CD4-positive, alpha-beta T cell treated with Interferon gamma for 1 hour (primary cell): Measurements from ENCODE around the gene MRM2.
A peak's percentile ranks its signal among the peaks of the same experiment; 100 is the strongest.

Experiments
- DNase-seq: peaks from one replicate; pipeline ENCODE4 v3.0.0-alpha.2; 2020

Gene MRM2

GRCh38 chr7:2220030-2220429 lies 22.0 kb downstream of the MRM2 start:
- DNase-seq = no peak

GRCh38 chr7:2219606-2220005 lies 22.4 kb downstream of the MRM2 start:
- no peak for DNase-seq

DNA sequence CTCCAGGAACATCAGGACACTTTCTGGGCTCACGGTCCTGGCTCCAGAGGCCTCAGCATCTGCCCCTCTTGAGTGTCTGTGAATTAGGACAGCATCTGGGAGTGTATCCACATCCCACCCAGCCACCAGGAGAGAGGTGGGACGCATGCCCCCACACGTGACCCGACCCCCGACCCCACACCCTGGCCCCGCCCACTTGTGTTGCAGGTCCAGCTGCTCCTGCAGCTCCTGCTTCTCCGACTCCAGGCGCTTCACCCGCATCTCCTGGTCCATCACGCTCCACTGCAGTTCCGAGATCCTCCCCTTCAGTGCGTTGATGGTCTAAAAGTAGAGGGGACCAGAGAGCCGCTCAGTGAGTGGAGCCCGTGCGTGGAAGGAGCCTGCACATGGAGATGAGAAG lies 22.9 kb downstream of the MRM2 start:
- DNase-seq = no peak

DNA sequence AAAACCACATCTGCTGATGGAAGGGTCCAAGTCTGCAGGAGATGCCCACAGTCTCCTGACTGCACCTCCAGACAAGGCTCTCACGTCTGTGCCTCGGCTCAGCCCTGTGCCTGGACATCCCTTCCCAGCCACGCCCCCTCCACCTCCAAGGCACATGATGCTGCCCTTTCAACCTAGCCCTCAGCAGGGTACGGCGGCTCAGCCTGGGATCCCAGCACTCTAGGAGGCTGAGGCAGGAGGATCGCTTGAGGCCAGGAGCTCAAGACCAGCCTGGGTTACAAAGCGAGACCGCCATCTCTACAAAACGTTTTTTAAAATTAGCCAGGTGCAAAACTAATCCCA lies 23.6 kb downstream of the MRM2 start:
- no peak for DNase-seq

DNA sequence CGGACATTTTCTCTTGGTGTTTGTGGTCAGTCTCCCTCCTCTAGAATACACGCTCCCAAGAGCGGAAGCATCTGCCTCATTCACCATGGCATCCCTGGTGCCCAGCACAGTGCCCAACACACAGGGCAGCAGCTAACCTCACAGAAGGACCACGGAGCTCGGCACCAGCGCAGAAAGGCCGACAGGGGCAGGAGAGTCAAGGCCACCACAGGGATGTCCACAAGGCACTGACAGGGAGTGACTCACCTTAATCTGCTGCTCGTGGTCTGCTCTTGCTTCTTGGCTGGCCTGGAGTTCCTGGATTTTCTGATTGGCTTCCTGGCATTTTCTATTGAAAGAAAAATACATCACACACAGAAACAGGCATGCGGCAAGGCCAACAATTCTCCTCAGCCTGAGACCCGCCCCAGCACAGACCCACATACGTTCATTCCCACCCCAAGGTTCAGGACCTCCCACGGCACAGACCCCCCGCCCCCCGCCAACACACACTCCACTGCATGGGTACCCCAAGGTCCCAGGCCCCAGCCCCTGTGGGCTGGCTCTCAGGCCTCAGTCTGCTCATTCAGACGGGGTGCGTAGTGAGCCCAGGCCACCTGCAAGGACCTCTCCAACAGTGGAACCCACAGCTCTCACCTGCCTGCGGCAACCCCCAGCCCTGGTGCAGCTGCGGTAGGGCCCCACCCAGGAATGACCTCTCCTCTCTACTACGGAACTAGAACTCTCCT lies 24.1 kb downstream of the MRM2 start:
- DNase-seq = no peak

GRCh38 chr7:2217206-2217605 lies 24.8 kb downstream of the MRM2 start:
- DNase-seq = no peak

- DNase-seq = no peak
Measured at GRCh38 chr7:2215851-2216250, 26.2 kb downstream of the MRM2 start.

GRCh38 chr7:2214636-2215035 lies 27.4 kb downstream of the MRM2 start:
- DNase-seq = no peak

DNA sequence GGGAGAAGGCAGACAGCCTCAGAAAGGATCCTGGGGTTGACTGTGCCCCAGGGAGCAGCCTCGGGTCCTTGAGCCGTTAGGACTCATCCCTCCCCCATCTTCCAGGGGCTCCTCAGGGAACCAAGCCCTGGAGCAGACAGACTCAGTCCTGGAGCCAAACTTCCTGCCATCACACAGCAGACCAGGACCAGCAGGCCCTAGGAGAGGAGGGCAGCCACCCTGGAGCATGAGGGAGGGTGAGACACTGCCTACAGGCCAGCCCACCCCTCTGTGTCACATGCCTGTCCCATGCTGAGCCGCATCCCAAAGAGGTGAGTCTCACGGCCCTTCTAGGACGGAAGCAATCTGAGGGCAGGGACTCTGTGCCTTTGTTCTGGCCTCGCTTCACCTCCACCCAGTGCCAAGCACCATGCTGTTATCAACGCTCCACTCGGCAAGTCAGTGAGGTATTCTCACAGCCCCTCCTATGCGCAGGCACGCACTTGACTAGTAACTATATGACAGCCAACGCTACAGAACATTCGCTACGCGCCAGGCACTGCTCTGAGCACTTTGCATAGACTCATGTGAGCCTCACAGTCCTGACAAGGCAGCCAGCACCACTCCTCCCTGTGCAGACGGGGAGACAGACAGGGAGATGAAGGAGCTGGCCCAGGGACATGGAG lies 28.3 kb downstream of the MRM2 start:
- DNase-seq = no peak

GRCh38 chr7:2212906-2213305 lies 29.1 kb downstream of the MRM2 start:
- DNase-seq = no peak

DNA sequence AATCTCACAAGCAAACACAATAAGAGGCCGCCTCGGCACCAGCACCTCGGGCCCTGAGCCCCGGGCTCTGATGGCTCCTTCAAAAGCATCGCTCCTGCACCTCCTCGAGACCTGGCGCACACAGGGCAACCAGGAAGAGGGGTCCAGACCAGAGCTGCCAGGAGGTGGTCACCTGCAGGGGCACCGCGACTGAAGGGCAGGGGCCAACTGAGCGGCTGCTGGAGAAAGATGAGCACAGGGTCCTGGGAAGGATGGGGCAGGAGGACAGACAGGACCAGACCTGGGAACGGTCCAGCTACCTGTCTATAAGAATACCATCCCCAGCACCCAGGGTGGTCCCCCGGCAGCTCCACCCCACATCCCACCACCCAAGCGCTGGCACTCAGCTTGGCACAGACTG lies 30.1 kb downstream of the MRM2 start:
- DNase-seq = no peak

DNA sequence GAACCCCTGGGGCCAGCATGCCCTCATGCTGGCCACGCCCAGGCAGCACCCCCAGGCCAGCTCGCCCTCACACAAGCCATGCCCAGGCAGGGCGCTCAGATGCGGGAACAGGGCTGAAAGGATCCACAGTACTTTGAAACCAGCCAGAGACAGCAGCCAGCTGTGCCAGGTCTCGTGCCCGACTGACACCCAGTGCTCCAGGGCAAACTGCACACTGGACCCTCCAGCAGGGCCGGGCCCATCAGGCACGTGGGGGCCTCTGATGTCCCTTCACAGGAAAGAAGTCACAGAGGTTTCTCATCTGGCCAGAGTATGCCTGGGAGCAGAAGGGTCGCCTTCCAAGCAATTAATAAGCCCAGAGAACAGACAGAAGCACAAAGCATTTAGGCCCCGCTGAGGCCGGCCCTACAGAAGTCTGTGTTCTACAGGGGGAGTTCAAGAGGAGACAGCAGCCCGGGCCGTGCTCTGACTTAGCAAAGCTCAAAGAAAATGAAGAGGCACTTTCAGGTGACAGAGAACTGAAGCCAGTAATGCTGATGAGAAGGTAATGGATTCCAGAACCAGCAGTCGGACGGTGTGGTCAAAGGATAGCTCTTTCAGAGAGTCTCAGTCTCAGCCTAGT lies 30.6 kb downstream of the MRM2 start:
- DNase-seq = no peak

DNA sequence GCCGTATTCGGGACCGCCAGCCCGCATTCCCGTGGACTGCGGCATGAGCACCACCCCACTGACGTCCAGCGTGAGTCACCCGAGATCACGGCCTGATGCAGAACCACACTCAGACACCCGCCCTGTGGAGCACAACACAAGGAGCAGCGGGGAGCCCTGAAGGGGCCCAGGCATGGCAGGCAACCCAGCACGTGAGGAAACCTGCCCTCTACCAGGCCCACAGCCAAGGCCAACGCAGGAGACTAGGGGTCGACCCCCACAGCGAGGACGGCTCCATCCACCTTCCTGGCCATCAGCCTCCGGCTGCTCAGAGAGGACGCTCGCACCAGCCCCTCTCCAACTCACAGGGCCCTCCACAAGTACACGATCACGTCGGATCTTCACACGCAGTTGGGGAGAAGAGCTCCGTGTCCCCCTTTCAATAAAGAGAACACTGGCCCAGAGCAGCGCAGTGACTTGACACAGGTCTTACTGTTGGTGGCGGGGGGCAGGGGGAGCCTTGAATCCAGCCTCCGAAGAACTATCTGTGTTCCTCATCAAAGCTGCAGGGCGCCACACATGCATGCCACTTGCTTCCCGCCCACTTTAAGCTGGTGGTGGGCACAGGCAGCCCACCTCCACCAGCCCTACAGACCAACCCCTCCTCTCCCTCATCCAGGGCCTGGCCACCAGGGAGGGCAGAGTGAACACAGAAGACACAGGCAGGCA lies 31.3 kb downstream of the MRM2 start:
- no peak for DNase-seq

GRCh38 chr7:2209961-2210323 lies 32.1 kb downstream of the MRM2 start:
- no peak for DNase-seq

DNA sequence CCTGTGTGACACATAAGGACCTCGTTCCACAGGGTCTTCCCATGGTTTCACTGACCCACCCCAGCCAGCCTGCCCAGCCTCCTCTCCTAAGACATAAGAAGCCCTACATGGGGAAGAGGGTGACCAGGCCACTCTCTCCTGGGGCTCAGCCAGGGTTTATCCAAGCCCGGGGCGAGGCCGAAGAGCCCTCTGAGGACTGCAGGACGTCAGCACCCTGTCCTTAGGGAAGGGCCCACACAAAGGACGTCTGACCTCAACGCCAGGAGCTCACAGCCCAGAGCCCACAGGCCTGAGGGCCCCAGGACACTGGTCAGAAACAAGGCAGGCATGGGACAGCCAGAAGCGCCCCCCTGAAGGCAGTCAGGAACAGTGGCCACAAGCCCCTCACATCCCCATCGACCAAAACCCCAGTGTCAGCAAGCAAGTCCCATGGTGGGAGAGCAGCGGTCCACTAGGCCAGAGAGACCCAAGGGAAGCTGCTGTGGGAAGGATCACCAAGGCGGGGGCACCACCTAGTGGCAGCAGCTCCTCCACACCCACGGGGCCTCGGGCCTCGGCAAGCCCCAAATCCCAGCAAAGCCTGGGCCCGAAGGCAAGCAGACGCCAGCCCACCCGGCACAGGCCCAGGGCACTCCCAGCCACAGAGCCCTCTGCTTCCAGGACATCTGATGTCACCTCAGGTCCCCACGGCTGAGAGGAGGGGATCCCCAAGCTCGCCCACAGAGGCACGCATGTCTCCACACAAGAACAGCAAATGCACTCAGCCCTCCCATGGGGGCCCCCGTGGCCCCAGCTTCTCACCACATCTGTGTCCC lies 32.7 kb downstream of the MRM2 start:
- peak; percentile 30 for DNase-seq

GRCh38 chr7:2208712-2209111 lies 33.3 kb downstream of the MRM2 start:
- DNase-seq = no peak

GRCh38 chr7:2205036-2205780 lies 36.8 kb downstream of the MRM2 start:
- DNase-seq = no peak

DNA sequence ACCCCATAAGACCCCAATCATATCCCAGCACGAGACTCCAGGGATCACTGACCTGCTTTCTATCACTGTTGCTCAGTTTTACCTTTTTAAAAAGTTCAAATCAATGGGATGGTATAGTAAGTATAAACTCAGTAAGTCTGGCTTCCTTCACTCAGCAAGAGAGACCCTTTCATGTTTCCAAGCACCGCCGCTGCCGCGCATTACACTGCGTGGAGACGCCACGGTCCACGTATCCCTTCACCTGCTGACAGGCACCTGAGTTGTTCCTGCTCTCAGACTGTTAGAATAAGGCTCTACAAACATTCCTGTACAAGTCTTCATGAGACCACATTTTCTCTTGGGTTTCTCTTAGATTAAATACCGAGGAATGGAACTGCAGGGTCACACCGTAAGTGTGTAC lies 37.6 kb downstream of the MRM2 start:
- no peak for DNase-seq

- DNase-seq = no peak
Measured at GRCh38 chr7:2203766-2204300, 38.2 kb downstream of the MRM2 start.

DNA sequence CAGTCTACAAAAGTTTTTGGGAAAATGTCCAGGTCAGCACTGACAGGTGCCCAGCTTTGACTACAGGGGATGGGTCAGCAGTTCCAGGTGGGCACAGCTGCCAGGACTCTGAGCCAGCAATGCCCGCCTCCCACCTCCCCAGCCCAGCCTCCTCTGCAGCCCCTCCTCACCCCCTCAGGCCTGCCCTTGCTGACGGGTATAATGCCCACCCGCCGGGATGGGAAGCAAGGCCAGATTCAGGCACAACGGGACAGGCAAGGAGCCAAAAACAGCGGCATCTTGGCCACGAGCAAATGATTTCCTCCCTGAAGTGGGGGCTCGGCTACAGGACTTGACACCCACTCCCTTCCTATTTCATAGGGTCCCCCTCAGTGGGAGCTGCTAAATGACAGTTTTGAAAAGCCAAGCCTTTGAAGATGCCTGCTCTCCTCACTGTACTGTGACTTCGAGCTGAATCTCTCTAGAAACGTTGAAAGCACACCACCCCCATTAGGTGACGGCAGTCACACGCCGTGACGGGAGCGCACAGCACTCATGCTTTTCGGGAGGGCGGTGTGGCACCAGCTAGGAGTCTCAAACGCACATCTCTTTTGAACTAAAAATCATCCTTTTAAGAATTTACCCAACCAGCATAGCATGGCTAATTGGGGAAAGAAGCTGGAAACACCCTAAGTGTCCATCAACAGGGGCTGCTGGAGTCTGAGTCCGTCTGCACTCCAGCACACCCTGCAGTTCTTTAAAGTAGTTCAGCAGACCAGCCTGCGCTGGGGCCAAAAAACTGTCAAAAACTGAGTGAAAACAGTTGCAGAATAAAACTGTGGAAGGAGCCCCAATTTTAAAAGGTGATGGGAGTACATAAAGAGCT lies 38.9 kb downstream of the MRM2 start:
- no peak for DNase-seq

DNA sequence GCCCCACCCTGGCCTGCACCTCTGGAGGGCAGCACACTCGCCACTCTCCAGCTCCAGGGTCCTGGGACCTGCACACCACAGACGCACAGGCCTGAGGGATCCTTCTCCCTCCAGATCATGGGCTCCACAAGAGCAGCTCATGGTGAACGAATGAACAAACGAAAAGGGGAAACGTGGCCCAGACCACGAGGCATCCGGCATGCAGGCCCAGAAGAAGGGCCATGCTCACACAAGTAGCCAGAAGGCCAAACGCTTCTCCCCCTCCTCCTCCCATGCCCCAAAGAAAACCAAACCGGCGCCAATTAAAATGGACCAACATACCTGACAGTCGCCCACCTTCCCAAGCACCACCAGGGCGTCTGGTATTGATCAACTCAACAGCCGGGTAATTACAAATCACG lies 39.6 kb downstream of the MRM2 start:
- no peak for DNase-seq
